ENCODE results near the gene CHRNA7. TPM values are rescaled to one million over a fixed set of nuclear protein-coding genes. Genes with fewer than 3 reads are reported as not detected.

CHRNA7 gene
- total RNA-seq, 1 donor: under 0.01 TPM

- Histone ChIP-seq H3K4me1 (ENCODE audit: insufficient read depth, low read length) (no peaks in the 10 kb centered on the region), H4K20me1 (ENCODE audit: insufficient read depth, low read length) (no peaks in the 10 kb centered on the region), H3K36me3 (ENCODE audit: insufficient read depth, low read length) (no peaks in the 10 kb centered on the region), H3K4me2 (ENCODE audit: insufficient read depth, low read length) (no peak overlapping the region), H3K27me3 (ENCODE audit: insufficient read depth, low read length) (no peaks in the 10 kb centered on the region), H3K79me2 (ENCODE audit: insufficient read depth, low read length) (no peaks in the 10 kb centered on the region), H3K4me3 (ENCODE audit: insufficient read depth, low read length) (no peak overlapping the region), H3K27ac (ENCODE audit: low read depth, low read length) (no peak overlapping the region), H2AFZ (ENCODE audit: low read length) (no peak overlapping the region), H3K9me3 (ENCODE audit: low read depth, low read length) (no peaks in the 10 kb centered on the region)
- DNase-seq (ENCODE audit: insufficient read length, low spot score, missing footprints): no peak
- TF ChIP-seq CTCF (IDR thresholded peaks at IDR 0.05; ENCODE audit: extremely low read depth, low read depth, low read length): no peak
Measured at GRCh38 chr15:32041294-32041693, 11.0 kb downstream of the CHRNA7 start.

GRCh38 chr15:32042269-32042972 lies 12.1 kb downstream of the CHRNA7 start:
- no peaks in the 10 kb centered on the region for H3K27me3 ChIP-seq (ENCODE audit: insufficient read depth, low read length)
- H4K20me1 ChIP-seq (ENCODE audit: insufficient read depth, low read length): no peaks in the 10 kb centered on the region
- H3K9me3 ChIP-seq (ENCODE audit: low read depth, low read length): no peaks in the 10 kb centered on the region
- H3K4me1 ChIP-seq (ENCODE audit: insufficient read depth, low read length): no peaks in the 10 kb centered on the region
- H3K4me2 ChIP-seq (ENCODE audit: insufficient read depth, low read length): no peak overlapping the region
- H2AFZ ChIP-seq (ENCODE audit: low read length): no peak overlapping the region
- H3K79me2 ChIP-seq (ENCODE audit: insufficient read depth, low read length): no peaks in the 10 kb centered on the region
- no peak for TF ChIP-seq CTCF (IDR thresholded peaks at IDR 0.05; ENCODE audit: extremely low read depth, low read depth, low read length)
- no peak for DNase-seq (ENCODE audit: insufficient read length, low spot score, missing footprints)
- no peak overlapping the region for H3K27ac ChIP-seq (ENCODE audit: low read depth, low read length)
- H3K36me3 ChIP-seq (ENCODE audit: insufficient read depth, low read length): no peaks in the 10 kb centered on the region
- no peak overlapping the region for H3K4me3 ChIP-seq (ENCODE audit: insufficient read depth, low read length)

- no peaks in the 10 kb centered on the region for H3K27me3 ChIP-seq (ENCODE audit: insufficient read depth, low read length)
- no peak for TF ChIP-seq CTCF (IDR thresholded peaks at IDR 0.05; ENCODE audit: extremely low read depth, low read depth, low read length)
- no peaks in the 10 kb centered on the region for H3K36me3 ChIP-seq (ENCODE audit: insufficient read depth, low read length)
- no peaks in the 10 kb centered on the region for H3K9me3 ChIP-seq (ENCODE audit: low read depth, low read length)
- H3K4me1 ChIP-seq (ENCODE audit: insufficient read depth, low read length): no peaks in the 10 kb centered on the region
- H3K79me2 ChIP-seq (ENCODE audit: insufficient read depth, low read length): no peaks in the 10 kb centered on the region
- no peak for DNase-seq (ENCODE audit: insufficient read length, low spot score, missing footprints)
- H4K20me1 ChIP-seq (ENCODE audit: insufficient read depth, low read length): no peaks in the 10 kb centered on the region
- H3K4me3 ChIP-seq (ENCODE audit: insufficient read depth, low read length): no peak overlapping the region
- no peak overlapping the region for H3K27ac ChIP-seq (ENCODE audit: low read depth, low read length)
- H3K4me2 ChIP-seq (ENCODE audit: insufficient read depth, low read length): no peak overlapping the region
- H2AFZ ChIP-seq (ENCODE audit: low read length): no peak overlapping the region
Measured at GRCh38 chr15:32053719-32054118, 23.4 kb downstream of the CHRNA7 start.

GRCh38 chr15:32057876-32058425 lies 27.6 kb downstream of the CHRNA7 start:
- no peaks in the 10 kb centered on the region for H3K4me1 ChIP-seq (ENCODE audit: insufficient read depth, low read length)
- no peaks in the 10 kb centered on the region for H3K9me3 ChIP-seq (ENCODE audit: low read depth, low read length)
- no peaks in the 10 kb centered on the region for H3K36me3 ChIP-seq (ENCODE audit: insufficient read depth, low read length)
- no peak overlapping the region for H3K4me2 ChIP-seq (ENCODE audit: insufficient read depth, low read length)
- H3K4me3 ChIP-seq (ENCODE audit: insufficient read depth, low read length): no peak overlapping the region
- H3K27me3 ChIP-seq (ENCODE audit: insufficient read depth, low read length): no peaks in the 10 kb centered on the region
- H3K79me2 ChIP-seq (ENCODE audit: insufficient read depth, low read length): no peaks in the 10 kb centered on the region
- no peaks in the 10 kb centered on the region for H4K20me1 ChIP-seq (ENCODE audit: insufficient read depth, low read length)
- H2AFZ ChIP-seq (ENCODE audit: low read length): no peak overlapping the region
- H3K27ac ChIP-seq (ENCODE audit: low read depth, low read length): no peak overlapping the region
- TF ChIP-seq CTCF (IDR thresholded peaks at IDR 0.05; ENCODE audit: extremely low read depth, low read depth, low read length): no peak
- peak; percentile 37 for DNase-seq (ENCODE audit: insufficient read length, low spot score, missing footprints)

All from osteoblast (primary cell).